IPS DF 6.9 (cell line): ENCODE results near the gene FAM185A.
"Not testable (repeated sequence)": the region's sequence is repeated elsewhere in the genome, so short reads cannot be mapped to it uniquely, and the experiment has no call there.

ENCODE experiments used
- DNase-seq: peaks from one replicate; pipeline ENCODE4 v3.0.0-alpha.2; 2013; ENCODE audit warnings: low read depth, low spot score
- H3K27ac ChIP-seq: one replicate; pipeline ENCODE4 v1.5.1; 2013; ENCODE audit warnings: low read length, control low read depth
- H3K27me3 ChIP-seq: 2 replicates; pipeline ENCODE4 v1.6.1; 2013; ENCODE audit warnings: mild to moderate bottlenecking, low read length; ENCODE audit not compliant: control insufficient read depth, insufficient read depth
- H3K36me3 ChIP-seq: 2 replicates; pipeline ENCODE4 v1.6.1; 2013; ENCODE audit warnings: low read length; ENCODE audit not compliant: control insufficient read depth, insufficient read depth
- H3K4me1 ChIP-seq: 2 replicates; pipeline ENCODE4 v1.6.1; 2013; ENCODE audit warnings: low read length; ENCODE audit not compliant: control insufficient read depth, insufficient read depth
- H3K4me3 ChIP-seq: 2 replicates; pipeline ENCODE4 v1.5.1; 2013; ENCODE audit warnings: mild to moderate bottlenecking, low read length
- H3K9me3 ChIP-seq: 2 replicates; pipeline ENCODE4 v1.6.1; 2013; ENCODE audit warnings: low read length, inconsistent platforms; ENCODE audit not compliant: control insufficient read depth, insufficient read depth
- WGBS: extraction: QIAGEN DNeasy Blood & Tissue Kit; methylation state at CpG from one replicate; pipeline ENCODE4 v1.1.7; 2013; ENCODE audit warnings: mixed read lengths, missing lambda C conversion rate; ENCODE audit not compliant: insufficient read length, insufficient coverage; 5-methylcytosine and 5-hydroxymethylcytosine counted together

Gene FAM185A

DNA sequence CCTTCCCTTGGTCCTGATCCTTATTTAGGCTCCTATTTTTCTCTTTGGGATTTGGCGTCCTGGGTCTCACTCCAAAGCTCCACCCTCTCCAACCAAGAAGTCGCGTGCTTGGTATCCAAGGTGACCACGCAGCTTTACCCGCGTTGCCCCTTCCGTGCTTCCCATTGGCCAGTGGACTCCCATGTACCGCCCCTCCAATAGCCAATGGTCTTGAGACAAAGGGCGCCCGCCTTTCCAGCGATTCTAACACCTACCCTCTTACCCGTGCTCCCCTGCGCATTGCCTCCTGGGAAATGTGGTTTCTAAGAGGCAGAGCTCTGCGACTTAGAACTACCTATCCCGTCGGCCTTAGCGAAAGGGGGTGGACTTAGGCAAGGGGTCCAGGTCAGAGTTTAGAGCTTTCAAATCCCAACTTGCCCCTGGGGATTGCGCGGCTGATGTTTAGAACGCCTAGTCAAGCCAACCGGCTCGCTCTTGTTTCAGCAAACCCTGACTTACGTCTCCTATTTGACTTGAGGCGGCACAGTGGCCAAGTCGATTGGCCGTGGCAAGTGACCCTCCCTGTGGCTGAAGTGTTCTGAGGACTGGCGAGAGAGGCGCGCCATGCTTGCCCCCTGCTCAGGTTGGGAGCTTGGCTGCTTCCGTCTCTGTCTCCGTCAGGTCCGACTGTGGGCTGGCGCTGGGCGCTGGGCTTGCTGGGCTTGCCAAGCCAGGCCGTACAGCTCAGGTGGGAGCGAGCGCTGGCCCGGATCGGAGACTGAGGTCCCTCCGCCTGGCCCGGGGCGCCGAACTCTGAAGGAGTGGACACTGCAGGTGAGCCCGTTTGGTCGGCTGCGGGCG lies at the start of gene FAM185A:
FAM185A (plus strand) TSS at position 395 of the 840 bp plus-strand sequence; CDS start at position 604, 209 bp downstream.
- H3K27me3 ChIP-seq, H3K36me3 ChIP-seq, H3K4me1 ChIP-seq, H3K9me3 ChIP-seq, H3K27ac ChIP-seq: not testable (repeated sequence)
- peak; percentile 99 for DNase-seq
- H3K4me3 ChIP-seq, result peak within 1 kb of the TSS; percentile 59; the same call in 1 of the 2 replicates
- WGBS, result no CpG with 5 or more reads among the region's 47 CpGs

DNA sequence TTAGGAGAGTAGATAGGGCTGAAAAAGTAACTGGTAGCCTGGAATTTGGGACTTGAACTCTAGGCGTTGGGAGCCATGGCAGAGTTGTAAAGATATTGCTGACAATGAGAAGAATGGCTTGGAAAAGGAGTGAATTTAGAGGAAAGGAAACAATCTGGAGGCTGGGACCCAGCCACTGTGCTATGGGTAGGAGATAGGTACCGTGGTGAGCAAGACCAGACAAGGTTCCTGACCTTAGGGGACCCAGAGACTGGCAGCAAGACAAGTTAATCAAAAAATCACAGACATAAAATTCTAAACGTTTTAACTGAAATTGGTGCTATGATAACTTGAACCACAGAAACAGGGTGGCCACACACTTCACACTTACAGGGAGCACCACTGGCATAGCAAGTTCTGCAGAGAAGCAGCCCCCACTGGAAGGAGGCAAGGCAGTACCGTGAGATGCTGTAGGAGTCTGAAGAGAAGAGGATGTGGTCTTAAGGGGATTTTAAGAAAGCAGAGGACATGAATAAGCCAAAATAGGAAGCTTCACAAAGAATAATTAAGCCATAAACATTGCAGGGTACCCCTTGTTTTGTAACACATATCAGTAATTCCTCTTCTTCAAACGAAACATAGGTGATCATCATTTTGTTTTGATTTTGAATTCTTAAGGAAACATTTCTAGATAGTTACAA lies 35.6 kb upstream of the FAM185A start:
- H3K9me3 ChIP-seq, H3K4me3 ChIP-seq, H3K36me3 ChIP-seq, DNase-seq, H3K4me1 ChIP-seq, H3K27ac ChIP-seq, H3K27me3 ChIP-seq: not testable (repeated sequence)
- no CpG with 5 or more reads among the region's 5 CpGs for WGBS

DNA sequence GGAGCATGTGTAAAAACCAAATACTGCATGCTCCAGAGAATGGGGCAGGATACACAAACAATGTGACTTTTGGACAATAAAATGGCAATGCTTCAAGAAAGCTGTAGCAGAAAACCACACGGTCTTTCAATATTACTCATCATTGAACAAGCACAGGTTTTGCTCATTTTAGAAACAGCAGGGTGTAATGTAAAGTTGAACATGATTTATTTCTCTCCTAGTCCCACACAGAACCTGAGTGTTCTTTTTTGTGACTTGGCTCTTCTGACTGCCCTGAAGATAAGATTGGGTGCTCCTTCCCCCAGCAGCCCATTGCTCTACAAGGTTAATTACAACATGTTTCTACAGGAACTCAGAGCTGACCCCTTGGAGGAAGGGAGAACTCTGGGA lies 35.1 kb upstream of the FAM185A start:
- WGBS, result no CpG with 5 or more reads among the region's 1 CpG

DNA sequence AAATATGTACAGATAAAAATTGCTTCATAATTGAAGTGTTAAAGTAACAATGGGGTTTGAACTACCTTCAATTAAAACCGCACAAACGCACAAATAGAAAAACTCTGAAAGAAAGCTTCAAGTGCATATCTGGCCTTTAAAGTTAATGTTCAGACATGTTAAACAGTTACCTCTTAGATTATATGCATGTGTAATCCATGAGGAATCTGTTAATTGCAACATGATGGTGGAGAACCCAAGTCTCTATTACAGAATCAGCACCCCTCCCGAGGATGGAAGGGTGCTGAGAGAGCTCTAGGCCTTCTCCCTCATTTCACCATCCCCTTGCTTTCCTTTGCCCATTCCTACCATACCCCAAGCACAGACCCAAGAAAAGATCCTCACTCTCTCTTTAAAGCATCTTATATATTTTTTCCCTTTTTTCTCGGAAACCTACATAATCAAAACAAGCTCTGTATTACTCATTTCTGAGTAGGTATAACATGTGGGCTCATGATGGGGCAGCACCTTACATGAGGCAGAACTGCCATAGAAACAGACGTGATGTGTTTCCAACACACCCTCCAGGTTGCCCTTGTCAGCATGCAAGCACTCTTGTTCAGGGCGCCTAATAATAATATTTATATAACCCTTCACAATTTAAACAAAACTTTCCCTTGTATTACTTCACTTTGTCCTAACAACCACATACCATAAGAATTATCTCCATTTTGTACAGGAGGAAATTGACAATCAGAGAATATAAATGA lies 33.9 kb upstream of the FAM185A start:
- not testable (repeated sequence) for H3K9me3 ChIP-seq, H3K27ac ChIP-seq, DNase-seq, H3K4me3 ChIP-seq, H3K4me1 ChIP-seq, H3K27me3 ChIP-seq, H3K36me3 ChIP-seq
- no CpG with 5 or more reads among the region's 6 CpGs for WGBS

More for the DNA sequence above, 35.1 kb upstream of the FAM185A start:
- H3K4me1 ChIP-seq, H3K36me3 ChIP-seq, H3K9me3 ChIP-seq, DNase-seq, H3K27me3 ChIP-seq, H3K27ac ChIP-seq, H3K4me3 ChIP-seq: not testable (repeated sequence)

DNA sequence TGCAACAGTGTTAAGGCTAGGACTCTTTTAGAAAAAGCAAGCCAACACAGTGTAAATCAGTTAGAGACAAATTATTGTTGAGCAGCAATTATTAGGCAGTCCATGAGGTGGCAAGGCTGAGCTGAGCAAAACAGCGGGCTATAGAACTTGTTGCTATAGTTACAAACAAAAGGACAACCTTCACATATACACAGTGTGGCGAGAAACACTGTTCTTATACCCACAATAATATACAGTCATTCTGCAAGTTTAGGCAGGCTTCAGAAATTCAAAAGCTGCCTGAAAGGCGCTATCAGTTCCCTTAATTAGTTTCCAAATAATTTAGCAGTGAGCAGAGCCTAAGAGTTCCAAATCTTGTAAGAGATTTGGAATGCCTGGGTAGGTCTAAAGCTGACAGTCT lies 33.1 kb upstream of the FAM185A start:
- not testable (repeated sequence) for DNase-seq, H3K4me1 ChIP-seq

DNA sequence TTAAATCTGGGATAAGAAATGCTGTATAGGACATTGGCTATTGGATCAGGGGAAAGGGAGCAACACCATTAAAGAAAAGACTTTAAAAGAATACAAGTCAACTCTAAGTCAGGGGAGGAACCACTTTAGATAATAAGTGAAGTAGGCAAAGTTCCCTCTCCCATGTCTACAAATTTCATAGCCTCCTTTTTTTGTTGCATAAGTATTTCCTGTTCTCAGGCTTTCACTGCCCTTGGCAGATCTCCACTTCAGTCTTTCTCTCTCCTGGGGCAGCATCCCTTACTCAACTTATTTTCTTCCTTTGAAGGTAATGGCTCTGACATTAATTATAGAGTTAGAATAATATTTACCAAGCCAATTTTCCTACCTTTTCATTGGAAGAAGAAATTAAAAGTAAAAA lies 30.3 kb upstream of the FAM185A start:
- not testable (repeated sequence) for H3K36me3 ChIP-seq, H3K9me3 ChIP-seq, H3K4me3 ChIP-seq, H3K4me1 ChIP-seq, DNase-seq, H3K27ac ChIP-seq, H3K27me3 ChIP-seq

More for the DNA sequence above, 33.1 kb upstream of the FAM185A start:
- no CpG with 5 or more reads among the region's 3 CpGs for WGBS
- not testable (repeated sequence) for H3K27ac ChIP-seq, H3K9me3 ChIP-seq, H3K27me3 ChIP-seq, H3K4me3 ChIP-seq, H3K36me3 ChIP-seq

DNA sequence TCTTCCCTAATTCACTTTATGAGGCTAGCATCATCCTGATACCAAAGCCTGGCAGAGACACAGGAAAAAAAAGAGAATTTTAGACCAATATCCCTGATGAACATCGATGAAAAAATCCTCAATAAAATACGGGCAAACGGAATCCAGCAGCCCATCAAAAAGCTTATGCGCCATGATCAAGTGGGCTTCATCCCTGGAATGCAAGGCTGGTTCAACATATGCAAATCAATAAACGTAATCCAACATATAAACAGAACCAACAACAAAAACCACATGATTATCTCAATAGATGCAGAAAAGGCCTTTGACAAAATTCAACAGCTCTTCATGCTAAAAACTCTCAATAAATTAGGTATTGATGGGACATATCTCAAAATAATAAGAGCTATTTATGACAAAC lies 22.6 kb upstream of the FAM185A start:
- H3K36me3 ChIP-seq, H3K27me3 ChIP-seq, H3K9me3 ChIP-seq, DNase-seq, H3K27ac ChIP-seq, H3K4me1 ChIP-seq, H3K4me3 ChIP-seq: not testable (repeated sequence)
- WGBS, result no CpG with 5 or more reads among the region's 5 CpGs

DNA sequence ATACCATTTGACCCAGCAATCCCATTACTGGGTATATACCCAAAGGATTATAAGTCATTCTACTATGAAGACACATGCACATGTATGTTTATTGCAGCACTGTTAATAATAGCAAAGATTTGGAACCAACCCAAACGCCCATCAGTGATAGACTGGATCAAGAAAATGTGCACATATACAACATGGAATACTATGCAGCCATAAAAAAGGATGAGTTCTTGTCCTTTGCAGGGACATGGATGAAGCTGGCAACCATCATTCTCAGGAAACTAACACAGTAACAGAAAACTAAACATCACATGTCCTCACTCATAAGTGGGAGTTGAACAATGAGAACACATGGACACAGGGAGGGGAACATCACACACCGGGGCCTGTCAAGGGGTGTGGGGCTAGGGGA lies 19.1 kb upstream of the FAM185A start:
- H3K9me3 ChIP-seq, DNase-seq, H3K4me1 ChIP-seq, H3K27ac ChIP-seq, H3K4me3 ChIP-seq, H3K36me3 ChIP-seq, H3K27me3 ChIP-seq: not testable (repeated sequence)
- WGBS, result no CpG with 5 or more reads among the region's 2 CpGs

DNA sequence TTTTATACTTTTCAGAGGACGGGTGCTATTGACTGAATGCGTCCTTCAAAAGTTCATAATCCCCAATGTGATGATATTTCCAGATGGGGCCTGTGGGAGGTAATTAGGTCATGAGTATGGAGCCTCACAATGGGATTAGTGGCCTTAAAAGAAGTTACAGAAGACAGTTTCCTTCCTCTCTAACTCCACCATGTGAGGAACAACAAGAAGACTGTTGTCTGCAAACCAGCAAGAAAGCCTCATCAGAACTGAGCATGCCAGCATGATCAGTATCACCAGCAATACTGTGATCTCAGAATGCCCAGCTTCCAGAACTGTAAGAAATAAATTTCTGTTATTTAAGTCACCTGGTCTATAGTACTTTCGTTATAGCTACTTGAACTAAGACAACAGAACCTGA lies 18.4 kb upstream of the FAM185A start:
- DNase-seq, H3K36me3 ChIP-seq, H3K27me3 ChIP-seq, H3K27ac ChIP-seq, H3K9me3 ChIP-seq, H3K4me3 ChIP-seq, H3K4me1 ChIP-seq: not testable (repeated sequence)
- WGBS, result no CpG with 5 or more reads among the region's 3 CpGs

DNA sequence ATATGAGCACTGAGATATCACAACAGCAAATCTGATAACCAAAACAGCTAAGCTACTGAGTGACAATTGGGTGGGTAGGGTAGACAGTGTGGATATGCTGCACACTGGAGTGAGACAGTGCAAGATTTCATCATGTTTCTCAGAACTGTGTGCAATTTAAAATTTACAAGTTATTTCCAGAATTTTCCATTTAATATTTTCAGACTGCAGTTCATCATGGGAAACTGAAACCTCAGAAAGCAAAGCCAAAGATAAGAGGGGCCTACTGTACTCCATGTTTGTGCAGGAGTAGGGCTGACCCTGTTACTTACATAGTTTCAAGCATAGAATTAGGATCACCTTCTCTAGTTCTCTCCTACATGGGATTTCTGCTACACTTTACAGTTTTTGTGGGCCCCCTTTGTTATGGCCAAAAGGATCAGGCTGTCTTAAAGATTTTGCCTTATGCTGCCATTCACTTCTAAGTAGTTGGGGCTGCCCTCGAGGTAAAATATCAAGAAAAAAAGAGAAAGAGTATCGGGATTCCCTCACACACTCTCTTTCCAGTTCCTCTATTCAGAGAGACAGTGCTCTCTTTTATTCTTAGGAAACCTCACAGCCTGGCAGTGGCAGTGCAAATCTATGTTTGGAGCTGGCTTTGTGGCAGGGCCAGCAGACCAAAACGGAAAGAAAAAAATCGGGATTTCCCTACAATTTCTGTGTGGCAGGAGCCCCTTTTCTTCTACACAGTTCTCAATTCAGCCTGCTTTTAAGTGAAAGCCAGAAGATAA lies 6.6 kb upstream of the FAM185A start:
- not testable (repeated sequence) for H3K27ac ChIP-seq, H3K9me3 ChIP-seq, H3K4me3 ChIP-seq, H3K36me3 ChIP-seq, H3K27me3 ChIP-seq, H3K4me1 ChIP-seq, DNase-seq
- no CpG with 5 or more reads among the region's 4 CpGs for WGBS
